Fibroblast of lung (primary cell): ENCODE results near the gene PRDM16.

ENCODE experiments used
- CTCF ChIP-seq, 2 donors: IDR thresholded peaks in 1 of 2; conservative IDR thresholded peaks in 1 of 2; 1 replicate in 1 of 2; 2 replicates in 1 of 2; pipeline ENCODE4 v1.5.1; 2011 to 2012; ENCODE audit warnings: low read length in 2 of 2, control low read depth in 1 of 2, inconsistent platforms in 1 of 2, low read depth in 1 of 2, mild to moderate bottlenecking in 1 of 2
- EZH2 ChIP-seq: IDR thresholded peaks from 2 replicates; pipeline ENCODE4 v1.5.1; 2012; ENCODE audit warnings: low read length, control low read depth, mild to moderate bottlenecking; ENCODE audit errors: missing control alignments

GRCh38 chr1:3460672-3461131, 391.7 kb downstream of the PRDM16 start:
- no peak for TF ChIP-seq CTCF (conservative IDR thresholded peaks at IDR 0.05 in 1 of 2, IDR thresholded peaks at IDR 0.05 in 1 of 2; ENCODE audit: low read depth in 1 of 2, low read length in 2 of 2)
- TF ChIP-seq EZH2, result no peak
